PFSK-1 (cell line): ENCODE results near the gene PHF13.

ENCODE experiments used
- FOXP2 ChIP-seq: optimal IDR thresholded peaks from 2 replicates; pipeline ENCODE3; 2011; ENCODE audit warnings: borderline replicate concordance, control low read depth, inconsistent platforms; ENCODE audit not compliant: insufficient read depth; ENCODE audit errors: extremely low read length, extremely low read depth
- POLR2AphosphoS5 ChIP-seq: IDR thresholded peaks from 2 replicates; pipeline ENCODE4 v1.6.1; 2012; ENCODE audit warnings: low read depth, mild to moderate bottlenecking, control low read depth, low read length, moderate library complexity
- SIN3A ChIP-seq: IDR thresholded peaks from 2 replicates; pipeline ENCODE4 v1.6.1; 2012; ENCODE audit warnings: mild to moderate bottlenecking, low read length, moderate library complexity, borderline replicate concordance; ENCODE audit not compliant: insufficient read depth
- TAF1 ChIP-seq: IDR thresholded peaks from 2 replicates; pipeline ENCODE4 v1.6.1; 2012; ENCODE audit warnings: low read length, control low read depth, borderline replicate concordance; ENCODE audit not compliant: insufficient read depth
- TF ChIP-seq, protein P1 (sequence below), 2 experiments: IDR thresholded peaks; 2 replicates each; pipeline versions ENCODE4 v1.6.1 to v1.8.0; 2011 to 2012; ENCODE audit warnings: low read depth in 2 of 2, low read length in 2 of 2, control low read depth in 1 of 2, inconsistent platforms in 1 of 2, mild to moderate bottlenecking in 1 of 2, moderate library complexity in 1 of 2; ENCODE audit not compliant: insufficient read depth in 1 of 2

PHF13 gene

DNA sequence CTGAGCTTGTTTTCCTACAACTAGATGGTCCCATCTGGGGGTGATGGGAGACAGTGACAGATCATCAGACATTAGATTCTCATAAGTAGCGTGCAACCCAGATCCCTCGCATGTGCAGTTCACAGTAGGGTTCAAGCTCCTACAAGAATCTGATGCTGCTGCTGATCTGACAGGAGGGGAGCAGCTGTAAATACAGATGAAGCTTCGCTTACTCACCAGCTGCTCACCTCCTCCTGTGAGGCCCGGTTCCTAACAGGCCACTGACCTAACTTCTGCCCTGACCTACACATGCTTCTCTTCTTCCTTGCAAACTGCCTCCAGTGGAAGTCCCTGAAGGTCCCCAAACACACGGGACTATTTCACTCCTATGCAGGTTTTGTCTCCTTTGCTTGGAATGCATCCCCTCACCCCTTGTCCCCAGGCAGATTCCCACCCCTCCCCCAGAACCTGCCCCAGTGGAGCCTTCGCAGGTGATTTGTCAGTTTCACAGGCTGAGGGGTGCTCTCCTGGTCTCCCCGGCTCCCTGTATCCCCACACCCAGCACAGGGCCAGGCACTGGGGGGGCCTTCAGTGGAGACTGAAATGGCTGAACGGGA is 39.4 kb upstream of the PHF13 start:
- TF ChIP-seq TAF1 = no peak
- TF ChIP-seq, protein P1, sequence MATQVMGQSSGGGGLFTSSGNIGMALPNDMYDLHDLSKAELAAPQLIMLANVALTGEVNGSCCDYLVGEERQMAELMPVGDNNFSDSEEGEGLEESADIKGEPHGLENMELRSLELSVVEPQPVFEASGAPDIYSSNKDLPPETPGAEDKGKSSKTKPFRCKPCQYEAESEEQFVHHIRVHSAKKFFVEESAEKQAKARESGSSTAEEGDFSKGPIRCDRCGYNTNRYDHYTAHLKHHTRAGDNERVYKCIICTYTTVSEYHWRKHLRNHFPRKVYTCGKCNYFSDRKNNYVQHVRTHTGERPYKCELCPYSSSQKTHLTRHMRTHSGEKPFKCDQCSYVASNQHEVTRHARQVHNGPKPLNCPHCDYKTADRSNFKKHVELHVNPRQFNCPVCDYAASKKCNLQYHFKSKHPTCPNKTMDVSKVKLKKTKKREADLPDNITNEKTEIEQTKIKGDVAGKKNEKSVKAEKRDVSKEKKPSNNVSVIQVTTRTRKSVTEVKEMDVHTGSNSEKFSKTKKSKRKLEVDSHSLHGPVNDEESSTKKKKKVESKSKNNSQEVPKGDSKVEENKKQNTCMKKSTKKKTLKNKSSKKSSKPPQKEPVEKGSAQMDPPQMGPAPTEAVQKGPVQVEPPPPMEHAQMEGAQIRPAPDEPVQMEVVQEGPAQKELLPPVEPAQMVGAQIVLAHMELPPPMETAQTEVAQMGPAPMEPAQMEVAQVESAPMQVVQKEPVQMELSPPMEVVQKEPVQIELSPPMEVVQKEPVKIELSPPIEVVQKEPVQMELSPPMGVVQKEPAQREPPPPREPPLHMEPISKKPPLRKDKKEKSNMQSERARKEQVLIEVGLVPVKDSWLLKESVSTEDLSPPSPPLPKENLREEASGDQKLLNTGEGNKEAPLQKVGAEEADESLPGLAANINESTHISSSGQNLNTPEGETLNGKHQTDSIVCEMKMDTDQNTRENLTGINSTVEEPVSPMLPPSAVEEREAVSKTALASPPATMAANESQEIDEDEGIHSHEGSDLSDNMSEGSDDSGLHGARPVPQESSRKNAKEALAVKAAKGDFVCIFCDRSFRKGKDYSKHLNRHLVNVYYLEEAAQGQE (IDR thresholded peaks at IDR 0.05; ENCODE audit: insufficient read depth in 1 of 2, low read depth in 2 of 2, low read length in 2 of 2) = no peak
- no peak for TF ChIP-seq SIN3A
- TF ChIP-seq POLR2AphosphoS5 = no peak
- no peak for TF ChIP-seq FOXP2

DNA sequence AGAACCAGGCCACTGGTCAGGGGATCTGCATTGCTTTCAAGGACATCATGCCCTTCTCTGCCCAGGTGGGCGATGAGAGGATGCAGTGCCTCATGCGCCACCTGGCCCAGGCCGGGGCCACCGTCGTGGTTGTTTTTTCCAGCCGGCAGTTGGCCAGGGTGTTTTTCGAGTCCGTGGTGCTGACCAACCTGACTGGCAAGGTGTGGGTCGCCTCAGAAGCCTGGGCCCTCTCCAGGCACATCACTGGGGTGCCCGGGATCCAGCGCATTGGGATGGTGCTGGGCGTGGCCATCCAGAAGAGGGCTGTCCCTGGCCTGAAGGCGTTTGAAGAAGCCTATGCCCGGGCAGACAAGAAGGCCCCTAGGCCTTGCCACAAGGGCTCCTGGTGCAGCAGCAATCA is 38.7 kb upstream of the PHF13 start:
- TF ChIP-seq POLR2AphosphoS5 (no peak), TAF1 (no peak), SIN3A (no peak), FOXP2 (no peak)
- TF ChIP-seq, protein P1 (IDR thresholded peaks at IDR 0.05; ENCODE audit: insufficient read depth in 1 of 2, low read depth in 2 of 2, low read length in 2 of 2) = no peak

DNA sequence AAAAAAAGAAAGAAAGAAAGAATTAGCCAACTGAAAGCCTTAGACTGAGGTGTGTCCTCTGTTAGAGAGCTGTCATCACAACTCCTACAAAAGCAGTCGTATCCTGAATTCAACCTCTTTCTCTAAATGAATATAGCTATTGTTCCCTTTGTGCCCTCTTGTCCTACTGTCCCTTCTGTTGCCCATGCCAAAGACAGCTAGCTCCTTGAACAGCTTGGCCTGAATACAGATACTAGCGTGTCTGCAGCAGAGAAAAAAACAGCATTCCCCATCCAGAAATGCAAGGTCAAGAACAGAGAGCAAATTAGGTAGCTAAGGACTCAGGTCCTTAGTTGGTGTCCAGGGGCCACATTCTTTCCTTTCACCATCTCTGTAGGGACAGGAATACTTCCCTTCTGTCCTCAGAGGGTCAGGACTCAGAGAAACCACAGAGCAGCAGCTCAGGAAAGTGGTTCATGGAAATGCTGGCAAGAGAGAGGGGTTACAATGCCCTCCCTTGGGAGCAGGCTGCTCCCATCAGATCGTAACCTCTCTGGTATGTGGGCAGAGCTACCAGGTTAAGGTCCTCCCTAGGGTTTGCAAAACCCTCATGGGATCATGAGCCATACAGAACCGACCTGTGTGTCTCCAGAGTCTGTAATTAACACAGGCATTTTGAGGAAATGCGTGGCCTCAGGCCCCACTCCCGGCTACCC is 35.6 kb upstream of the PHF13 start:
- TF ChIP-seq FOXP2 (no peak), POLR2AphosphoS5 (no peak), SIN3A (no peak)
- TF ChIP-seq, protein P1 (IDR thresholded peaks at IDR 0.05; ENCODE audit: insufficient read depth in 1 of 2, low read depth in 2 of 2, low read length in 2 of 2) = no peak

DNA sequence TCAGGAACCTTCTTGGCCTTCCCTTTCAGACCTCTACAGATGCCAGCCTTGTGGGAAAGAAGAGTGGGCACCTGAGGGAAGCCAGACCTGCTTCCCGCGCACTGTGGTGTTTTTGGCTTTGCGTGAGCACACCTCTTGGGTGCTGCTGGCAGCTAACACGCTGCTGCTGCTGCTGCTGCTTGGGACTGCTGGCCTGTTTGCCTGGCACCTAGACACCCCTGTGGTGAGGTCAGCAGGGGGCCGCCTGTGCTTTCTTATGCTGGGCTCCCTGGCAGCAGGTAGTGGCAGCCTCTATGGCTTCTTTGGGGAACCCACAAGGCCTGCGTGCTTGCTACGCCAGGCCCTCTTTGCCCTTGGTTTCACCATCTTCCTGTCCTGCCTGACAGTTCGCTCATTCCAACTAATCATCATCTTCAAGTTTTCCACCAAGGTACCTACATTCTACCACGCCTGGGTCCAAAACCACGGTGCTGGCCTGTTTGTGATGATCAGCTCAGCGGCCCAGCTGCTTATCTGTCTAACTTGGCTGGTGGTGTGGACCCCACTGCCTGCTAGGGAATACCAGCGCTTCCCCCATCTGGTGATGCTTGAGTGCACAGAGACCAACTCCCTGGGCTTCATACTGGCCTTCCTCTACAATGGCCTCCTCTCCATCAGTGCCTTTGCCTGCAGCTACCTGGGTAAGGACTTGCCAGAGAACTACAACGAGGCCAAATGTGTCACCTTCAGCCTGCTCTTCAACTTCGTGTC is 34.7 kb upstream of the PHF13 start:
- TF ChIP-seq POLR2AphosphoS5 (no peak), FOXP2 (no peak), TAF1 (no peak), SIN3A (no peak)
- TF ChIP-seq, protein P1 (IDR thresholded peaks at IDR 0.05; ENCODE audit: insufficient read depth in 1 of 2, low read depth in 2 of 2, low read length in 2 of 2) = no peak
